Neural cell (in vitro differentiated cells): ENCODE data around the gene NOTUM. TPM values are rescaled to one million over a fixed set of nuclear protein-coding genes. Genes with fewer than 3 reads are reported as not detected.

Experiments
- H2AFZ ChIP-seq: fragments of 200-600, 300-800 bp; sonication (generic), shearing (Covaris generic); 2 replicates; pipeline ENCODE4 v1.6.0; 2014; ENCODE audit warnings: low read depth, mild to moderate bottlenecking, antibody characterized with exemption, low read length, moderate library complexity
- H3F3A ChIP-seq: fragments of 200-600 bp; shearing (Covaris generic); 2 replicates; pipeline ENCODE4 v1.6.1; 2016; ENCODE audit warnings: mild to moderate bottlenecking, moderate library complexity, mixed read lengths, antibody characterized with exemption, low read length; ENCODE audit not compliant: insufficient read depth, poor library complexity, severe bottlenecking
- H3K27ac ChIP-seq: fragments of 200-600, 300-800 bp; sonication (generic), shearing (Covaris generic); 2 replicates; pipeline ENCODE4 v1.5.1; 2014; ENCODE audit warnings: mild to moderate bottlenecking, low read length, moderate library complexity
- H3K27me3 ChIP-seq: fragments of 300-800, 200-600 bp; sonication (generic), shearing (Covaris generic); 2 replicates; pipeline ENCODE4 v1.6.0; 2014; ENCODE audit warnings: mild to moderate bottlenecking, low read depth, low read length, moderate library complexity; ENCODE audit not compliant: insufficient read depth
- H3K36me3 ChIP-seq: fragments of 300-800, 200-600 bp; sonication (generic), shearing (Covaris generic); 2 replicates; pipeline ENCODE4 v1.5.1; 2014; ENCODE audit warnings: mild to moderate bottlenecking, antibody characterized with exemption, low read length, moderate library complexity; ENCODE audit not compliant: insufficient read depth
- H3K4me2 ChIP-seq: fragments of 300-800, 200-600 bp; sonication (generic), shearing (Covaris generic); 2 replicates; pipeline ENCODE4 v1.6.0; 2014; ENCODE audit warnings: mild to moderate bottlenecking, low read length
- H3K4me3 ChIP-seq: fragments of 300-800, 200-600 bp; sonication (generic), shearing (Covaris generic); 2 replicates; pipeline ENCODE4 v1.5.1; 2014; ENCODE audit warnings: mild to moderate bottlenecking, low read length, moderate library complexity
- H3K79me2 ChIP-seq: fragments of 200-600 bp; shearing (Covaris generic); replicated peaks from 2 replicates; pipeline ENCODE4 v1.6.0; 2014; ENCODE audit warnings: mild to moderate bottlenecking, low read length, moderate library complexity; ENCODE audit not compliant: insufficient read depth
- H3K9ac ChIP-seq: fragments of 300-800, 200-600 bp; sonication (generic), shearing (Covaris generic); 2 replicates; pipeline ENCODE4 v1.6.1; 2016; ENCODE audit warnings: mild to moderate bottlenecking, low read length, mixed read lengths
- H3K9me2 ChIP-seq: fragments of 200-600 bp; shearing (Covaris generic); 2 replicates; pipeline ENCODE4 v1.6.1; 2016; ENCODE audit warnings: mild to moderate bottlenecking, low read length, mixed read lengths; ENCODE audit not compliant: insufficient read depth
- H3K9me3 ChIP-seq: fragments of 200-600, 300-800 bp; sonication (generic), shearing (Covaris generic); 2 replicates; pipeline ENCODE4 v1.6.1; 2016; ENCODE audit warnings: mild to moderate bottlenecking, mixed run types, low read length, moderate library complexity, mixed read lengths
- H4K20me1 ChIP-seq: fragments of 200-600 bp; shearing (Covaris generic); 2 replicates; pipeline ENCODE4 v1.6.1; 2016; ENCODE audit warnings: mild to moderate bottlenecking, mixed run types; ENCODE audit not compliant: insufficient read depth
- CTCF ChIP-seq: fragments of 450-650 bp; IDR thresholded peaks from 2 replicates; pipeline ENCODE4 v1.5.1; 2014; ENCODE audit warnings: antibody characterized with exemption, mild to moderate bottlenecking, moderate library complexity; ENCODE audit not compliant: poor library complexity, severe bottlenecking
- EP300 ChIP-seq: fragments of 450-650 bp; conservative IDR thresholded peaks from 2 replicates; pipeline ENCODE4 v1.6.1; 2014; ENCODE audit warnings: antibody characterized with exemption, mild to moderate bottlenecking, moderate library complexity; ENCODE audit not compliant: poor library complexity, severe bottlenecking
- EZH2 ChIP-seq: fragments of 200-600, 300-800 bp; shearing (Covaris generic), sonication (generic); IDR thresholded peaks from 2 replicates; pipeline ENCODE4 v1.6.1; 2014; ENCODE audit warnings: antibody characterized with exemption, low read length, borderline replicate concordance, mild to moderate bottlenecking; ENCODE audit not compliant: insufficient read depth, poor library complexity, severe bottlenecking
- MXI1 ChIP-seq: fragments of 450-650 bp; conservative IDR thresholded peaks from 2 replicates; pipeline ENCODE4 v1.6.1; 2014; ENCODE audit warnings: antibody characterized with exemption, mild to moderate bottlenecking; ENCODE audit not compliant: poor library complexity, severe bottlenecking
- POLR2AphosphoS5 ChIP-seq: IDR thresholded peaks from 2 replicates; pipeline ENCODE4 v1.6.1; 2012
- RAD21 ChIP-seq: fragments of 450-650 bp; conservative IDR thresholded peaks from 2 replicates; pipeline ENCODE4 v1.6.1; 2014; ENCODE audit warnings: antibody characterized with exemption, mild to moderate bottlenecking, moderate library complexity
- REST ChIP-seq: IDR thresholded peaks from 2 replicates; pipeline ENCODE4 v1.6.1; 2012; ENCODE audit warnings: borderline replicate concordance
- SMC3 ChIP-seq: fragments of 450-650 bp; conservative IDR thresholded peaks from 2 replicates; pipeline ENCODE4 v1.6.1; 2014; ENCODE audit warnings: antibody characterized with exemption, mild to moderate bottlenecking, moderate library complexity; ENCODE audit not compliant: poor library complexity
- TAF1 ChIP-seq: IDR thresholded peaks from 2 replicates; pipeline ENCODE4 v1.6.1; 2012; ENCODE audit warnings: low read depth
- polyA plus RNA-seq: library from polyadenylated mRNA; depleted of rRNA; stranded (reverse); fragments of >200 nt; gene quantifications from 2 replicates; pipeline ENCODE4 v1.2.3, GENCODE V29; 2014

The NOTUM gene
- polyA plus RNA-seq, 1 donor from 2014 or later: not detected

GRCh38 chr17:81984773-81985410 is 23.9 kb upstream of the NOTUM start:
- H3K9me2 ChIP-seq: no peaks in the 10 kb centered on the region
- H3K27me3 ChIP-seq: no peaks in the 10 kb centered on the region
- H3K36me3 ChIP-seq: no peaks in the 10 kb centered on the region
- no peaks in the 10 kb centered on the region for H4K20me1 ChIP-seq
- H3K4me3 ChIP-seq: no peak overlapping the region
- no peak overlapping the region for H3K9ac ChIP-seq
- H2AFZ ChIP-seq: no peak overlapping the region
- no peaks in the 10 kb centered on the region for H3F3A ChIP-seq
- H3K27ac ChIP-seq: no peak overlapping the region
- no peaks in the 10 kb centered on the region for H3K79me2 ChIP-seq
- TF ChIP-seq TAF1 (no peak), SMC3 (no peak), CTCF (no peak), POLR2AphosphoS5 (no peak), EZH2 (no peak), EP300 (no peak), REST (no peak), MXI1 (no peak), RAD21 (no peak)
- H3K4me2 ChIP-seq: no peak overlapping the region
- no peaks in the 10 kb centered on the region for H3K9me3 ChIP-seq

GRCh38 chr17:81983639-81984373 is 22.8 kb upstream of the NOTUM start:
- Histone ChIP-seq H3K9me3 (no peaks in the 10 kb centered on the region), H3F3A (no peaks in the 10 kb centered on the region), H3K9ac (no peak overlapping the region), H3K27ac (no peak overlapping the region), H3K4me3 (no peak overlapping the region), H3K36me3 (no peaks in the 10 kb centered on the region), H4K20me1 (no peaks in the 10 kb centered on the region), H3K9me2 (no peaks in the 10 kb centered on the region), H3K4me2 (no peak overlapping the region), H3K79me2 (no peaks in the 10 kb centered on the region), H3K27me3 (no peaks in the 10 kb centered on the region), H2AFZ (no peak overlapping the region)
- TF ChIP-seq POLR2AphosphoS5 (no peak), EZH2 (no peak), REST (no peak), EP300 (no peak), MXI1 (no peak), CTCF (no peak), RAD21 (no peak), TAF1 (no peak), SMC3 (no peak)
